Ecto neural progenitor cell (in vitro differentiated cells): ENCODE data around the gene KRT79.

Source experiments
- DNase-seq: peaks from one replicate; pipeline ENCODE4 v3.0.0-alpha.2; 2018; ENCODE audit warnings: low spot score

KRT79 gene

GRCh38 chr12:52771505-52771904, 62.6 kb downstream of the KRT79 start:
- no peak for DNase-seq
